DMS 273 treated with DMSO at 0.1 percent for 48 hours (cell line): ENCODE measurements around the gene CBLB.

Experiments
- DNase-seq: peaks from one replicate; lab custom pipeline; 2025; lab: John Stamatoyannopoulos, UW

CBLB gene

DNA sequence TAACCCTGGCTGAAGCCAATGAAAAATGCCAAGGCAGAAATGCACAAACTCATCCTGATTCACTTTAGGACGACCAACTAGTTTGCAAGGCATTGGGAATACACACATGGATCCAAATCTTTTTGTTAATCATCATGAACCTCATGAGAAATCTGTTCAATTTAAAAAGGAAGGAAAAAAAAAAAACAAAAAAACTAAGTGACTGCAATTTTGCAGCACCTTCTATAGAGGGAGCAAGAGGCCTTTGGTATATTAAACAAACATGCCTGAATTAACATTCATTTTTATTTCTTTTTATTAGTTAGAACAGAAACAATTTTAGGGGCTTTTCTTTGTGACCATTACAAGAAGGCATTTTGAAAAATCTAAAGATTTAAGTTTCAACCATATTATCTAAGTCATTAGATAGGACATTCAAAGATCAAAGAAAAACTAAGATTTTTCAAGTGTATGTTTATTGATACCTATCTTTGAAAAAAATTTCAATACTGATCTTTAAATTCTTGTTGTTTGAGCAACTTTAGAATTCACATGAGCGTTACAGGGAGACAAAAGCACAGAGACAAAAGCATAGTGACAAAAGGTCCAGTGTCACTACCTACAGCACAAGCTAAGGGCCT, 182.4 kb downstream of the CBLB start:
- no peak for DNase-seq

DNA sequence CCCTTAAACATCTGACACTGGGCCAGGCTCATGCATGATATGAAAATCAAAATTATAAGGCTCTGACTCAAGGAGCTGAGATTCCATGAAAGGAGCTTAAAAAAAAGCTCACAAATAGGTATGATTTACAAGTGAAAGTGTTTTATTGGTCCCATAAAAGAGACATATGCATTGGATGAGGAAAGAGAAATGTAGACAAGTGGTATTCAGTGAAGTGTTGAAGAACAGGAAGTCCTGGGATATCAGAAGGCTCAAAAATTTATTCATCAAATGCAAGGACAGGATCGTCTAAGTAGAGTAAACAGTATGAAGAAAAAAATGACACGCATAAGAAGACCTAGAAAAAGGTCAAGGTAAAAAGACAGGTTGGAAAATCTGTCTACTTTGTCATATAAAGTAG, 188.9 kb downstream of the CBLB start:
- no peak for DNase-seq

DNA sequence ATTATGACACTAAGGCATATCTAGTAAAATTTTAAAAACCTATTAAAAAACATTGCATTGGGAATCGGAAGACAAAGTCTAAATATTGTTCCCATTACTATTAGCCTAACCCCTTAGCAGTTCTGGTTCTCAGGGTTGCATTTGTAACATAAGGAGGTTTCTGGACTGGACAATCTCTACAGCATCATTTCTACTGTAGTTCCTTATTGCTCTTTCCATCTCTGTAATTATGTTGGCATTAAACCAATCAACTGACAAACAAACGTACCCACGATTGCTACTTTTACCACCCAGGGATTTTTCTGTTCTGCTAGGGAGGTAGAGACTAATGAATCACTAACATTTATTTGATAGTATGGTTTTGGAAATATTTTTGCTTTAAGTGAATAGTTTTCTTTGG, 190.8 kb downstream of the CBLB start:
- DNase-seq: no peak

DNA sequence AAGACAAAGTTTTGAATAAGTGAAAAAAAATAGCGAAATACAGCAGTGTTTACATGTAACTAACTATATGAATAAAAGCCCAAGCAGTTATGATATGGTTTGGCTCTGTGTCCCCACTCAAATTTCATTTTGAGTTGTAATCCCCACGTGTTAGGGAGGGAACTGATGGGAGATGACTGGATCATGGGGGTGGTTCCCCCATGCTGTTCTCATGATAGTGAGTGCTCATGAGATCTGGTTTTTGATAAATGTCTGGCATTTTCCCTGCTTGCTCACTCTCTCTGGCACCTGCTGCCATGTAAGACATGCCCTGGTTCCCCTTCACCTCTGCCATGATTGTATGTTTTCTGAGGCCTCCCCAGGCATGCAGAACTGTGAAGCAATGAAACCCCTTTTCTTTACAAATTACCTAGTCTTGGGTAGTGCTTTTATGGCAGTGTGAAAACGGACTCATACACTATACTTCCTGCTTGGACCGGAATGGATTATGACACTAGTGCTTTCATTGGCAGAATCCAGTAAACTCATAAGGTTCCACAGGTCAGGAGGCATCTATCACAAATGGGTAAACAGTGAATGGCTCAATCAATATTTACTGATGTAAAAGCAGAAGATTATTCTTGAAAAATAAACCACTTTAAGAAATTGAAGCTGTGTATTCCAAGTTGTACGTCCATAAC, 192.1 kb downstream of the CBLB start:
- no peak for DNase-seq

DNA sequence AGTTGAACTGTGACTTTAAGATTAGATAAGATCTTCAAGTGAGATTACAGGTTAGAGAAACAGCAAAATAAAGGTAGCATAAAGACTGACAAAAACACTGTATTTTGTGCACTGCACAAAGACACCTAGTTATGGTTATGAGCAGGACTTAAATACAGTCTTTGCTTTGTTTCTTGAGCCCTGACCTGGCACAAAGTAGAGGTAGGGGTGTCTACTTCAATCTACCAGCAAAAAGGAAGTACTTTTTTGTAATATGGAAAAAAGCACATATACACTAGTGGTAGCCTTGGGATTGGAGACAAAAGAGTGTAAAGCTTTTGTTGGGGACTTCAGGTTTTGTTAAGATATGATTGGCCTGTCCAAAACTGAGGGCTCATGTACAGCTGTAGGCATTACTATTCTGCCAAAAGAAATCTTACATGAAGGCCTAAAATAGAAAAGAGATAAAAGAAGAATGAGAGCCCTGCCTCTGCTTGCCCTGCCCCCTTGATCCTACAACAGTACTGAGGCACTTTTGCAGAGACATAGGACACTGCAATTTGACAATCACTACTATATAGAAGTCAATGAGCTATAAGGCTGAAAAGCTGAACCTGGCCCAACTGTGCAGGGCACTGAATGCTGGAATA, 194.3 kb downstream of the CBLB start:
- no peak for DNase-seq

DNA sequence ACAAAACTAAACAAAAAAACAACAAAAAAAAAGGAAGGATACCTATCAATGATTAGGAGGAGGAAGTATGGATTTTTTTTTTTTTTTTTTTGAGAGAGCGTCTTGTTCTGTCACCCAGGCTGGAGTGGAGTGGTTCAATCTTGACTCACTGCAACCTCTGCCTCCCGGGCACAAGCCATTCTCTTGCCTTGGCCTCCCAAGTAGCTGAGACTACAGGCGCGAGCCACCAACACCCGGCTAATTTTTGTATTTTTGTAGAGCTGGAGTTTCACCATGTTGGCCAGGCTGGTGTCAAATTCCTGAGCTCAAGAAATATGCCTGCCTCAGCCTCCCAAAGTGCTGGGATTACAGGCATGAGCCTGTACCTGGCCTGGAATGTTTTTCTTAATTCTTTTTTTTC, 195.8 kb downstream of the CBLB start:
- no peak for DNase-seq

DNA sequence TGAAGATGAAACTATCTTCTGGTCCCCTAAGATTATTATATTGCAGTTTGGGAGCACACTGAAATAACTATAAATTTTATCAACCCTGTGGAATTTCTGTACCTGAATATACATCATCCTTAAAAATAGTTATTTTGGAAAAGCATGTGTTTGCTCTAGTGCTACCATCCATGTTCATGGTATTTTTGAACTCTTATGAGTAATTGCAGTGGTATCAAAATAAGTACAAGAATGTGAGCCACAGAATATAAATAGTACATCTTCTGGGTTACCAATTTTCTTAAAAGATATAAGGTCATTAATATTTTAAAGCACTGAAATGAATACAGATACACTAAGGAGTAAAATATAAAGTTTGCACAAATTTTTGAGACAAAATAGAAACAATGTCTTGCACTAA, 206.5 kb downstream of the CBLB start:
- DNase-seq: no peak

DNA sequence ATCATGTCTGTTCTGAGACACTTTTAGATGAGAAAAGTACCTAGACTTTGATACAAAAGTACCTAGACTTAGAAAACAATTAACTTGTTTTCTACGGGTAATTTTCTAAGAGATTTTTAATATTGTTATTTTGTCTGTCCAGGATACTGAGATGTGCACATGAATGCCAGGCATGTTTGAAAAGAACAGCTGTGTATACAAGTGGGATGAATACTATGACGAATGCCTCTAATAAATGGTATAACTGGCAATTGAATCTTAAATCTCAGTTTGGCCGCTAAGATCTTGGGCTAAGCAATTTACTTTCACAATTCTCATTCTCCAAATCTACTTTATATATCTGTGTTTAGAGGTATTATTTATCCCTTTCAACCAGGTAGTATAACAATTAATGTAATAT, 207.4 kb downstream of the CBLB start:
- no peak for DNase-seq

DNA sequence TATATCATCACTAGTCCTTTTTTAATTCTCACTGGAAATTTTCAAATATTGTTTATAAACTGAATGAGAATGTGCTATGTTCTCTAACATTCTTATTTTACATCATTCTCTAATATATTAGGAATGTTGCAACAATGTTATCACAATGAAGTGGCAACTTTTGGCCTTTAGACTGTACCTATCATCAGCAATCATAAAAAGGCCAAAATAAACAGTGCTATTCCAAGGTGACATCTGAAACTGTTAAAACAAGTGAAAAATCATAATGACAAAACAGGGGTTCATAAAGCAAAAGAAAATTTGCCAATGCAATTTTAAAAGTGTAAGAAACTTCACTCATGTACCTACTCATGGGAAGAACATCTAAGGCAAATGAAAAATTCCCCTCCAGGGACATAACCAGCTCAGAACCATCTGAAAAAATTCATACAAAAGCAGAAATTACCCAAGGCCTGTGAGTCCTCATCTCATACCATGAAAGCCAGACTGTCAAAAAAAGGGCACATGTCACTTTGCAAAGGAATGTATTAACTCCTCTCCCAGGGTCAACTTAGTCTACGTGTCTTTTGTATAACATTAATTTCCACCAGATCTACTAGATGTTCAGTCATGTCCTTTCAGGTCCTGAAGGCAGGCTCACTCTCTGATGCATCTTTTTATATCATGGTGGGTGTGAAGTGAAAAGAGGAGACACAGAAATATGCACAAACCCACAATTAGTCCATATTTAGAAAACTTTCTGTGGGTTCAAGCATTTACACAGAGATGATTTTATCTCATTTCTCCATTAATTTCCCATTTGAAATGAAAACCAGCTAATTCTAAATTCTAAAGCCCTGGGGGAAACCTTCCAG, 211.9 kb downstream of the CBLB start:
- no peak for DNase-seq

DNA sequence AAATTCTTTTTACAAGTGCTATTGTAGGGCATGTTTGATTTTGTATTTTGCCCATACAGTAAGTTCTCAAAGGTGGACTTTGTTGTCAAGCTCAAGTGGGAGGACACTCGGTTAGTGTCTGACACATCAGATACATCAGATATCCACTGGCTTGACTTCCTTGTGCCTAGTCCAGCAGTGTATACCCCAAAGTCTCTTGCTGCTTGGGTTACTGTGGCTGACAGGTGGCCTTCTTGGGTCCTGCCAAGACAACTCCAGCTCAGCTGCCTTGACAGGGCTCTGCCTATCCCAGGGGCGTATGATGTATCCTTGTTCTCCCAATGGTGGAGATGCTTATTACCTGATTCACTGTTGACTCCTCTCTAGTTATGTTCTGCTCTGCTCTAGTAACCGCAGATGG, 214.9 kb downstream of the CBLB start:
- DNase-seq: no peak

DNA sequence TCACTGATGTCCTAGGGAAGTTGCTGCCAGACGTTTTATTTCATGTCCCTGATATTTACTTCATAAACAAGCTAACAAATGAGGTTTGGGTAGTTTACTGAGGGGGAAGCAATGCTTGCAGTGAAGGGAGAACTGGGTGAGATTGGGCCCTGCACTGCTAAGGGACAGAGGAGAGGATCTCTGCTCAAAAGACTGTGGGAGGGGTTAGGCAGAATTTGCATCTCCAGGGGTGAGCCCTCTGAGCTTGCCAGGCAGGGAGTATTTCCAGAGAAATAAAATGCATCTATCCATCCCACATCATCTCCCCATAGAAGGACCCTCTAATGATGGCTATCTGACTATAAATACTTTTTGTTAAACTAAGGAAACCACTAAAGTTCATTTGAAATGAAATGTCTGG, 215.6 kb downstream of the CBLB start:
- DNase-seq: no peak

DNA sequence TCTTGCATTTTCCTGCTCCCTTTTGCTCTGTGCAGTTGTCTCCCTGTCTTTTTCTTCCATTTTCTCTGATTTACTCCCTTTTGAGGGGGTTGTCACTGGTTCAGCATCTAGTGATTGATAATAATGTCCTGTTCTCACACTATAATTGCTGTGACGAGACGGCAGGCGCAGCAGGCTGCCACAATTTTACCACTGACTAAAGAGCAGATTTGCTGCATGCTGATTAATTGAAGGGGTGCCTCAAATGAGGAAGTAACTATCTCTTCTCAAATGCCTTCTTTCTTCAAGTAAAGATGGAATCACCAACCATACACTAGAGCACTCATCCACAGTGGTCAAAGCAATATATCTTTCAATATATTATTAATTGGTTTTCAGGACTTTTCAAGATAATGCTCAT, 219.3 kb downstream of the CBLB start:
- no peak for DNase-seq

DNA sequence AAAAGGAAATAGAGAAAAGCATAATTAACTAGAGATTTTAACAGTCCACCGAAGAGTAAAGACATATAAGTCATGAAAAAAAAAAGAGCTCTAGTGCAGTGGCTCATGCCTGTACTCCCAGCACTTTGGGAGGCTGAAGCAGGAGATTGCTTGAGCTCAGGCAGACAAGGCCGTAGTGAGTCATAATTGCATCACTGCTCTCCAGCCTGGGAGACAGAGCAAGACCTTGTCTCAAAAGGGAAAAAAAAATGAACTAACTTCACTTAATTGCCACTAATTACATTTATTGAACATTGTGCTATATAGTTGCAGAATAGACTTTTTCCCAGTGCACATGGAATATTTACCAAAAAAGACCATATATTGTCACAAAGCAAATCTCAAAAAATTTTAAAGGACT, 221.8 kb downstream of the CBLB start:
- no peak for DNase-seq

DNA sequence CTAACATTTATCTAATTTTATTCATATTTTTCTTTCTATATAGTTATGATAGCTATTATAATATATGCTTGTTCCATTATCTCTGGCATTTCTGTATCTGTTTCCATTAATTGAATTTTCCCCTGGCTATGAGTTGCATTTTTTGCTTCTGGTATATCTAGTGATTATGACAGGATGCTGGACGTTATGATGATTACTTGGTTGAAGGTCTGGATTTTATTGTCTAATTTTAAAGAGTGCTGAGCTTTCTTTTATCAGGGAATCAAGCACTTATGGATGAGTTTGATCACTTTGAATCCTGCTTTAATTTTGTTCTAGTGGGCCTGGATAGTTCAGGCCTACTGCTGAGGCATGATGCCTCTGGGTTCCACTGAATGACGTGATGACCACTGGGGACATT, 229.7 kb downstream of the CBLB start:
- no peak for DNase-seq

DNA sequence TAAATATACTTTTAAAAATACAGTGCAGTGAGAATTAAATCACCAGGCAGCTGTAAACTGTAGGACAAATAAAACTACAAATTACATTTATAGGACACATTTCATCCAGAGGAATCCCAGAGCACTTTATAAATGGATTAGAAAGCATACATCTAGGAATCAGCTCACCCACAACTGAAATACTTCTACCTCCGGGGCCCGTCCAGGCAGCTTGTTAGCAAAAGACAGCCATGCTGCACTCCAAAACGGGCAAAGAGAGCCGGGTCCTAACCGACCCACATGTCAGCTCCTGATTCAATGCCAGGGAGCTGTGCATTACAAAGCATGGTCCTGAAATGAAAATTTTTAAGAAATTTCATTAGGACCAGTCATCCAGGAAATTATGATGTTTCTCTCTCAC, 234.1 kb downstream of the CBLB start:
- DNase-seq: no peak

DNA sequence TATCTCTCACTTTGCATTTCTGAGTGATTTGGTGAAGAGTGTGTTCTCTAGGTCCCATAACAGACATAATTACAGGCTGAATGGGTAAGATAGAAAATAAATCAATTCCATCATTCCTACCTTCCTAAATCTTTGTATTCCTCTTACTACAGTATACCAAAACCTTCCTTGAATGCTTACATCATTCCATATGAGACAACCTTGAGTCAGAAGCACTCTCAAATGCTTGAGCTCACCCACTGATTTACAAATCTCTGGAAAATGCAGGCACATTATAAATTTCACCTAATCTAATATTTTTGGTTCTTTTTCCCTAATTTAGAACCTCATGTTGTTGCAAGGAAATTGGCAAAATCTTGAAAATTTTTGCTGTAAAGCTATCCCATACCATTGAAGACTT, 239.1 kb downstream of the CBLB start:
- no peak for DNase-seq

DNA sequence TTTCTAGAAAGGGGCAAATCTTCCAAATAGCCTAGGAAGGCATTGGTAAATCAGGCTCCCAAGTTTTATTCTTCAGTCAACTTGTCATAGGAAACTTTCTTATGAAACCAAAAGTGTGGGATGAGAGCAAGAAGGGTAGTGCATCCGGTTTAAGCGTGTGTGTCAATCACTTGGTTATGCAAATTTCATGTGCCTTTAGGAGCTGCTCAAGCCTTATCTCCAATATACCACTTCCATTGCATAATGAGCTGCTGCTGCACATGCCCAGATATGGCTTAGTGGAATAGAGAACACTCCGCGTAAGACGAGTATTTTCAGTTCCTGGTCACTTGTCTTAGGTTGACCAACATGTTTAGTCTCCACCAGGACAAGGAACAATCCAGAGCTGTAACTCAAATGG, 242.1 kb downstream of the CBLB start:
- no peak for DNase-seq

DNA sequence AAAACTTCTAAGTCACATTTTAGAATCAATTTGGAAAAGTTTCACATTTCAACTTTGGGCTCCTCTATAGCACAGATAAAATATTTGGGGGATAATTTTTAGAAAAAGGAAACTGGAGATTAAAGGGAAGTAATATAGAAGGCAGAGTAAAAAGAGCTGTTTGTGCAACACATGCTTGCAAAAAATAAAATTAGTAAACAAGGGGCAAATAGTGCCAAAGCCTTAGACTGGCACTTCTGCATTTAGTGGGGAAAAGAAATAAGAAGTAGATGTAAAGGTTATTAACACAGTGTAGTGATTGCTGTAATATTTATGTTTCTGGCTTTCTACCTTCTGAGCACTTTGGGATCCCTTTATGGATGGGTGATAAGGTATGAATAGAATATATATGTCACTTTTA, 246.6 kb downstream of the CBLB start:
- no peak for DNase-seq

DNA sequence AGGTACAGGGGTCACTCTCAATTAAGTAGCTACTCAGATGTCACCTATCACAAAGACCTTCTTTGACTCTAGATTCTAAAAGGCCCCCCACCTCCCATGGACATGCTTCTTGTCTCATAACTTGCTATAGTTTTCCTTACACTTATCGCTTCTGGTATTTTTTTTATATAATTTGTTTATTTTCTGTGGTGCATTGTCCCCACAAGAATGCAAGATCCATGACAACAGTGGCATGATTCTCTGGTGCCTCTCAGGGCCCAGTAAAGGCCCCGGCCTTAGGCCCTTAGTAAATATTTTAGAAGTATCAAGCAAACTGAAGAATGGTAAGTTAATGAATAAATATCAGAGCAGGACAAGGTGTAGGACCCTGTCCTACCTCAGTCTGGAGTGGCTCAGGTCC, 248.6 kb downstream of the CBLB start:
- no peak for DNase-seq

DNA sequence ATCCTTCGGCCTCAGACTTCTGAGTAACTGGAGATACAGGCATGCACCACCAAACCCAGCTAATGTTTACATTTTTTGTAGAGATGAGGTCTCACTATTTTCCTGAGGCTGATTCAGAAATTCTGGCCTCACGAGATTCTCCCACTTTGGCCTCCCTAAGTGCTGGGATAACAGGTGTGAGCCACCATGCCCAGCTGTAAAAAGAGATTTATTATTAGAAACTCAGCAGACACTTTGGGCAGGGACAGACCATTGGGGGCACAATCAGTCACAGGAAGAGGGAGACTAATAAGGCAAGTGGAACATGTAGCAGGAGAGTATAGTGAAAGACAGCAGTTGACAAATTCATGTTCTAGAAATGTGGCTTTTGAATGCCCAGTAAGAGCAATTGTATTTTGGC, 249.2 kb downstream of the CBLB start:
- no peak for DNase-seq

DNA sequence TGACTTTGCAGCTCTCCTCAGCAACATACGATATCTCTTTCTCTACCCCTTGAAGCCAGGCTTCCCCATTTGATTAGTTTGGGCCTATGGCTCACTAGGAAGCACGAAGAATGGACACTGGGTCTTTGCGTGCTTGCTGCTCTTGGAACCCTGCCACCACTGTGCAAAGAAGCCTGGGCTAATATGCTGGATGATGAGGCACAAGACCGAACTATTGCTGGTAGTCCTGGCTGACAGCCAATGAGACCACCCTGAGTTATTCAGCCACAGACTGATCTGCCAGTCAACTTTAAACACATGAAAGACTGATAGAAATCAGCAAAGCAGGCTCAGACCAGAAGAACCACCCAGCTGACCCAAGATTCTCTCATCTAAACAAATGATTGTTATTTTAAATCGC, 250.3 kb downstream of the CBLB start:
- DNase-seq: no peak

DNA sequence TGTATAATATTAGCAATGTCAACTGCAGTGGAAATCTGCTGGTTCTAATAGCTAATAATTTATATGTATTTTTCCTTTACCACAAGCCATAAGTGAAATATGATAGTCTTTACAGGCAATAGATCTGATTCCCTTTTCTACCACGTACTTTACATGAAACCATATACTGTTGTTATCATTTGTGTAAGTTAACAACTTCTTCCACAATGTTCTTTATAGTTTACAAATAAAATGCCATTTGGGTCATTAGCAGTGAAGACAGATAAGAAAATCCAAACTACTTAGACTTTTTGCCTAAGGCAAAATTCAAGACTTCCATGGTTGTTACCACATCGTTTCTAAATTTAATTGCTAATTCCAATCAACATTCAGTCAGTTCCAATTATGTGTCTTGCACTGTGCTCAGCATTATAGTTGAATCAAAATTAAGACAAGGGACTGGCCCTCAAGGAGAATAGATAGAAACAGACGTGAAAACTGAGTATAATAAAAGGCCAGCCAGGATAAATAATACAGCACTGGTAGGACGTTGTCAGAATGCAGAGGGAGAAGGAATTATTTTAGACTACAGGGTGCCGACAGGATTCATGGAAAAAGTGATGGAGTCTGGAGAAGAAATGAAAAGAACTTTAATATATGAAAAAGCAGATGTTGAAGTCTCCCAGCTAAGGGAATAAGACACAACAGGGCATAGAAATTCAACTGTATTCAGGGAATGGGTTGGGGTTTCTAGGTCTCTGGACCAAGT, 252.3 kb downstream of the CBLB start:
- DNase-seq: no peak
